DMS79 (cell line): Measurements from ENCODE around the gene MTERF2.

Experiments
- DNase-seq: peaks from one replicate; lab custom pipeline; 2025; lab: John Stamatoyannopoulos, UW

MTERF2 gene

GRCh38 chr12:106987846-106988245 lies 900 bp upstream of the MTERF2 start:
- DNase-seq: no peak

- no peak for DNase-seq
Measured at GRCh38 chr12:106986135-106986534, 811 bp downstream of the MTERF2 start.

GRCh38 chr12:106985479-106985878 lies 1.5 kb downstream of the MTERF2 start:
- no peak for DNase-seq

- no peak for DNase-seq
Measured at GRCh38 chr12:106984588-106985137, 2.3 kb downstream of the MTERF2 start.

- DNase-seq: no peak
Measured at GRCh38 chr12:106982229-106982628, 4.7 kb downstream of the MTERF2 start.

GRCh38 chr12:106981788-106982187 lies 5.2 kb downstream of the MTERF2 start:
- no peak for DNase-seq

- DNase-seq: no peak
Measured at GRCh38 chr12:106980944-106981343, 6.0 kb downstream of the MTERF2 start.

- DNase-seq: no peak
Measured at GRCh38 chr12:106978035-106978800, 8.7 kb downstream of the MTERF2 start.

- no peak for DNase-seq
Measured at GRCh38 chr12:106976668-106977067, 10.3 kb downstream of the MTERF2 start.

GRCh38 chr12:106975993-106976658 lies 10.8 kb downstream of the MTERF2 start:
- DNase-seq: no peak

- DNase-seq: no peak
Measured at GRCh38 chr12:106975098-106975497, 11.8 kb downstream of the MTERF2 start.

GRCh38 chr12:106974511-106974910 lies 12.4 kb downstream of the MTERF2 start:
- no peak for DNase-seq

- no peak for DNase-seq
Measured at GRCh38 chr12:106973545-106973944, 13.4 kb downstream of the MTERF2 start.

- no peak for DNase-seq
Measured at GRCh38 chr12:106971065-106971464, 15.9 kb downstream of the MTERF2 start.

- no peak for DNase-seq
Measured at GRCh38 chr12:106964526-106964925, 22.4 kb downstream of the MTERF2 start.

GRCh38 chr12:106962286-106962685 lies 24.7 kb downstream of the MTERF2 start:
- DNase-seq: no peak

GRCh38 chr12:106960443-106960842 lies 26.5 kb downstream of the MTERF2 start:
- no peak for DNase-seq

- no peak for DNase-seq
Measured at GRCh38 chr12:106957583-106957982, 29.4 kb downstream of the MTERF2 start.

GRCh38 chr12:106956048-106956578 lies 30.8 kb downstream of the MTERF2 start:
- DNase-seq: no peak

GRCh38 chr12:106955377-106956047 lies 31.4 kb downstream of the MTERF2 start, which contains the start of gene TMEM263:
Gene TMEM263 (plus strand): TSS chr12:106955907. CDS start chr12:106967117, 11,210 bp downstream.
- DNase-seq: peak; percentile 94

GRCh38 chr12:106954462-106955376 lies 32.2 kb downstream of the MTERF2 start:
- DNase-seq: no peak
